GM12874 (cell line): ENCODE measurements around the gene ATRIP.

Experiments
- TF ChIP-seq, protein P1 (sequence below): IDR thresholded peaks from 2 replicates; pipeline ENCODE4 v1.5.1; 2011; ENCODE audit warnings: low read depth, mild to moderate bottlenecking, control low read depth, low read length, moderate library complexity; ENCODE audit not compliant: insufficient read depth

ATRIP gene

DNA sequence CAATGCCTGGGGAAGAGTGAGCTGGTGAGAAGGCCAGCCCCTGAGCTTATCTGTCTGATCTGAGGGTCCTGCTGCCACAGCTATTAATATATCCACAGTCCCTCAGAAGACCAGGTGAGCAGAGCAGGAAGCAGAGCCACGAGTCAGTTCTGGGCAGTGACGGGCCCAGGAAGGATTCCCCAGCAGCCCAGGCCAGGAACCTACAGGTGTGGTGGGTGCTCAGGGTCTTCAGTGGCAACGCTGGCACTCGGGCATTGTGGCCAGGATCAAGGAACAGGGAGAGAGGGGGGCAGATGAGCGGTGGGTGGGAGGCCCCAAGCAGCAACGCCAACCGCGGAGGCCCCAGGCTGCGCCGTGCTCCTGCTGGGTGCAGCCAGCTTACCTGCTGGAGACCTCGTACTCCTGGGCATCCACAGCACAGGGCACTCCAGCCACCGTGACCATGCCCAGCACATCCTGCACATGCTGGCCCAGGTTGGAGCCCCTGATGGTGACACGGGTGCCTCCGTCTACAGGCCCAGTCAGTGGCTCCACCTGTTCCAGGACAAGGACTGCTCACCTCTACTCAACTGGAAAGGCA lies 28.9 kb upstream of the ATRIP start:
- TF ChIP-seq, protein P1, sequence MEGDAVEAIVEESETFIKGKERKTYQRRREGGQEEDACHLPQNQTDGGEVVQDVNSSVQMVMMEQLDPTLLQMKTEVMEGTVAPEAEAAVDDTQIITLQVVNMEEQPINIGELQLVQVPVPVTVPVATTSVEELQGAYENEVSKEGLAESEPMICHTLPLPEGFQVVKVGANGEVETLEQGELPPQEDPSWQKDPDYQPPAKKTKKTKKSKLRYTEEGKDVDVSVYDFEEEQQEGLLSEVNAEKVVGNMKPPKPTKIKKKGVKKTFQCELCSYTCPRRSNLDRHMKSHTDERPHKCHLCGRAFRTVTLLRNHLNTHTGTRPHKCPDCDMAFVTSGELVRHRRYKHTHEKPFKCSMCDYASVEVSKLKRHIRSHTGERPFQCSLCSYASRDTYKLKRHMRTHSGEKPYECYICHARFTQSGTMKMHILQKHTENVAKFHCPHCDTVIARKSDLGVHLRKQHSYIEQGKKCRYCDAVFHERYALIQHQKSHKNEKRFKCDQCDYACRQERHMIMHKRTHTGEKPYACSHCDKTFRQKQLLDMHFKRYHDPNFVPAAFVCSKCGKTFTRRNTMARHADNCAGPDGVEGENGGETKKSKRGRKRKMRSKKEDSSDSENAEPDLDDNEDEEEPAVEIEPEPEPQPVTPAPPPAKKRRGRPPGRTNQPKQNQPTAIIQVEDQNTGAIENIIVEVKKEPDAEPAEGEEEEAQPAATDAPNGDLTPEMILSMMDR: no peak

DNA sequence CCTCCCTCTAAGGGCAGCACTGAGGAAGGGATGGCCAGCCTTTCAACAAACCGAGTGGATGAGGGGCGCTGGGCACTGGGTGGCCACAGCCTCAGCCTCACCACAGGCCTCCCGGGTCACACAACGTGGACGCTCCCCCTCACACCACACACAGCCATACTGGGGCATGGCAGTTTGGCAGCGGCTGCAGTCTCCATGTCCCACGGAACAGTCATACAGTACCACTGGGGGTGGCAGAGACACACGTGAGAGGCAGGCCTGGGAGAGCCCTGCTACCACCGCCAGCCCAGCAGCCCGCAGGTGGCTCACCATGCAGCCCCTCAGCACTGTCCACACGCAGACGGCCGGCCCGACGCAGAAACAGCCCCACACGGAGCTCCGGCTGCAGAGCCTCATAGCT lies 28.4 kb upstream of the ATRIP start:
- TF ChIP-seq, protein P1: no peak

DNA sequence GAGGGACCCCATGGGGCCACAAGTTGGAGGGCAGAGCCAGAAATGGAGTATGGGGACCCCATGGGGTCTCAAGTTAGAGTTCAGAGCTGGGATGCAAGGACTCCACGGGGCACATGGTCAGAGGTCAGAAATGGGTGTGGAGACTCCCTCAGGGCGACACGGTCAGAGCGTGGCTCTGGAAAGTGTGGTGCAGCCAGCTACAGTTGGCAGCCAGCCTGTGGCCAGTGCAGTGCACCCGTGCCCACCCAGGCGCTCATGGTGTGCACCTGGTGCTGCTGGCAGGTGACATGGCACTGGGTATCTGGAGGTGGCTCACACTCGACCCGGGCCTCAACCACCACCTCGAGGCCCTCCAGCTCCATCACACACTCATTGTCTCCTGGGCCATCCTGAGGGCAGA lies 27.9 kb upstream of the ATRIP start:
- TF ChIP-seq, protein P1: no peak

DNA sequence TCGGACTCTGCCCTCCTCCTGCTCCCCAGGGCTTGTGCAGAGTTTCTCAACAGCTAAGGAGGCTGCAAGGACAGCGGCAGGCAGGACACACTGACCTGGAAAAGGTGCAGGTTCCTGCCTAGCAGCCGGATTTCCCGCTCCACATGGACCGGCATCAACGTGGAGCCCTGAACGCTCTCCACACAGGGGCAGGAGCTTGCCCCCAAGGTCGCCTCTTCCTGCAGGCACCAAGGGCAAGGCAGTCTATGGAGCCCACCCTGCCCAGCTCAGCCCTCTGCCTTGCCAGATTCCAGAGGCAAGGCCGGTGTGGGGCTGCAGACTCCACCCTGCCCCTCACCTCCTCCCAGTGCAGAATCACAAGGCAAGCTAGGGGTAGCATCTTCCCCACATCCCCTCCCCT lies 27.4 kb upstream of the ATRIP start:
- TF ChIP-seq, protein P1: no peak

DNA sequence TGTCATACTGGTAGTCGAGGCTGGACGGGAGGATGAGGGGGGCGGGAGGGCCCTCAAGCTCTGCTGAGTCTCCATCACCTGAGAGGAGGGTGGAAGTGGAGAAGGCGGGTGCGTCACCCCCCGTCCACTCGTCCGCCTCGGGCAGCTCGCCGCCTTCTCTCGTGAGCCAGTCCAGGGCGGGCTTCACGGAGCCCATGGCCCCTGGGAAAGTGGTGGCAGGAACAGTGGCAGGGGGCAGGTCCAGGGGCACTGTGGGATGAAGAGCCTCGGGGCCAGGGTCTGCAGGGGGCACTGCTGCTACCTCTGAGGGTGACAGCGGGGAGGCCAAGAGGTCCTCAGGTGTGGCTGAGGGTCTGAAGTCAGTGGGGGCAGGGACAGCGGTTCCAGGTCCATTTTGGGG lies 26.9 kb upstream of the ATRIP start:
- TF ChIP-seq, protein P1: no peak

DNA sequence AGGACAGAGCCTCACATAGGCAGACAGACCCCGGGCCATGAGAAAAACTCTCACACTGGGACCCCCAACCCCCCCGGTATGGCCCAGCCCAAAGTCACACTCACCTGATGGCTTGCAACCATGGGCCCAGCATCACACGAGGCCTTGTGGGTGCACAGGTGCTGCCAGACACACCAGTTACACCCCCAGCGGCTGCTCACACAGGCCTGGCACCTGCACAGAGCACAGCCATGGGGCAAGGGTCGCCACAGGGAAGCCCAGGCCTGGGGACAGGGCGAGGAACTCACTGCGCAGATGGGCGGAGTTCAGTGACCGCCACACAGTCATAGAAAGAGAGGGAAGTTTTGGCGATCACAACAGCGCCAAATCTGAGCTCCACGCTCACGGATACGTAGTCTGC lies 26.0 kb upstream of the ATRIP start:
- TF ChIP-seq, protein P1: no peak

DNA sequence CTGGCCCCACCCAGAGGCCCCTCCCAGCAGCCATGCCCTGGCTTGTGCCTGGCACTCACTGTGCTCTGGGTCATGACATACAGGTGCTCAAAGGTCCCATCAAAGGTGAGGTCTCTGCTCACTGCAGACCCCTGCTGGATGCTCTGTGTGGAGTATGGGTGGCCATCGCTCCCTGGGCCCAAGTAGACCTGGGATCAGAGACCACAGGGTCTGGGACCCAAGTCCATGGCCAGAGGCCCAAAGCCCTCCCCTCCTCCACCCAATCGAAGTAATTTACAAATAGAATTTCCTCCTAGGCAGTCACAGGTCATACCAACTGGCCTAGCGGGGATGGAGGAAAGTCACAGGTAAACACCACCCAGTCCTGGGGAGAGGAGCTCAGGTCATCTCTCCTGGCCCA lies 24.3 kb upstream of the ATRIP start:
- TF ChIP-seq, protein P1: no peak
